Measurements from ENCODE around the gene DSCAM.
"Not testable (repeated sequence)": the region's sequence is repeated elsewhere in the genome, so short reads cannot be mapped to it uniquely, and the experiment has no call there.

The DSCAM gene

GRCh38 chr21:40051801-40052200 lies 795.2 kb downstream of the DSCAM start:
- no peak for DNase-seq (ENCODE audit: low read depth in 2 of 2)

- DNase-seq (ENCODE audit: low read depth in 2 of 2): no peak
Observed at GRCh38 chr21:40049931-40050290, 797.0 kb downstream of the DSCAM start.

- DNase-seq (ENCODE audit: low read depth in 2 of 2): no peak
Observed at GRCh38 chr21:40049031-40049930, 797.7 kb downstream of the DSCAM start.

- DNase-seq (ENCODE audit: low read depth in 2 of 2): no peak
Observed at GRCh38 chr21:40047993-40048730, 798.8 kb downstream of the DSCAM start.

GRCh38 chr21:40047211-40047610 lies 799.7 kb downstream of the DSCAM start:
- no peak for DNase-seq (ENCODE audit: low read depth in 2 of 2)

- DNase-seq (ENCODE audit: low read depth in 2 of 2): no peak
Observed at GRCh38 chr21:40043866-40044265, 803.1 kb downstream of the DSCAM start.

GRCh38 chr21:40043423-40043822 lies 803.5 kb downstream of the DSCAM start:
- DNase-seq (ENCODE audit: low read depth in 2 of 2): no peak

GRCh38 chr21:40041446-40041845 lies 805.5 kb downstream of the DSCAM start:
- DNase-seq (ENCODE audit: low read depth in 2 of 2): no peak

GRCh38 chr21:40033156-40033782 lies 813.7 kb downstream of the DSCAM start:
- DNase-seq (ENCODE audit: low read depth in 2 of 2): not testable (repeated sequence)

GRCh38 chr21:40029888-40030287 lies 817.1 kb downstream of the DSCAM start:
- DNase-seq (ENCODE audit: low read depth in 2 of 2): no peak

GRCh38 chr21:40028393-40028792 lies 818.6 kb downstream of the DSCAM start:
- not testable (repeated sequence) for DNase-seq (ENCODE audit: low read depth in 2 of 2)

GRCh38 chr21:40021558-40022351 lies 825.2 kb downstream of the DSCAM start:
- no peak for DNase-seq (ENCODE audit: low read depth in 2 of 2)

GRCh38 chr21:40020651-40021050 lies 826.3 kb downstream of the DSCAM start:
- no peak for DNase-seq (ENCODE audit: low read depth in 2 of 2)

GRCh38 chr21:40018871-40019475 lies 828.0 kb downstream of the DSCAM start:
- DNase-seq (ENCODE audit: low read depth in 2 of 2): no peak

- no peak for DNase-seq (ENCODE audit: low read depth in 2 of 2)
Observed at GRCh38 chr21:40016667-40017066, 830.3 kb downstream of the DSCAM start.

- DNase-seq (ENCODE audit: low read depth in 2 of 2): no peak
Observed at GRCh38 chr21:40016234-40016633, 830.7 kb downstream of the DSCAM start.

- DNase-seq (ENCODE audit: low read depth in 2 of 2): no peak
Observed at GRCh38 chr21:40015818-40016217, 831.1 kb downstream of the DSCAM start.

GRCh38 chr21:40014394-40014793 lies 832.6 kb downstream of the DSCAM start:
- no peak for DNase-seq (ENCODE audit: low read depth in 2 of 2)

GRCh38 chr21:40013001-40013735 lies 833.8 kb downstream of the DSCAM start:
- DNase-seq (ENCODE audit: low read depth in 2 of 2): no peak

GRCh38 chr21:40011371-40011770 lies 835.6 kb downstream of the DSCAM start:
- DNase-seq (ENCODE audit: low read depth in 2 of 2): no peak

- no peak for DNase-seq (ENCODE audit: low read depth in 2 of 2)
Observed at GRCh38 chr21:40002978-40003377, 844.0 kb downstream of the DSCAM start.
